Endothelial cell of umbilical vein (primary cell): ENCODE measurements around the gene CPTP. TPM values are rescaled to one million over a fixed set of nuclear protein-coding genes. Genes with fewer than 3 reads are reported as not detected.

ENCODE experiments used
- BruUV-seq: library from RNA; stranded (reverse); fragments of 400-500 nt; replicated peaks from 2 replicates; lab custom pipeline; 2021; lab: Mats Ljungman, UMichigan
- CTCF ChIA-PET: fragments of 300-600, 350-600 bp; sonication (Branson Sonifier 250); formaldehyde crosslinking; loops from one replicate; lab custom pipeline; 2021; ENCODE audit warnings: antibody characterized with exemption, inconsistent platforms; lab: Charles Lee
- POLR2A ChIA-PET: fragments of 300-600, 350-600 bp; sonication (Branson Sonifier 250); formaldehyde crosslinking; loops from one replicate; lab custom pipeline; 2021; ENCODE audit warnings: antibody characterized with exemption, inconsistent platforms; lab: Charles Lee
- DNase-seq: peaks from one replicate; pipeline ENCODE4 v3.0.0-alpha.2; 2011; ENCODE audit warnings: low read depth, low spot score
- FAIRE-seq: peaks from 2 replicates; lab custom pipeline; 2011; peaks lifted over from hg19 to GRCh38; lab: Jason Lieb, UNC
- H2AFZ ChIP-seq: 2 replicates; pipeline ENCODE4 v1.6.0; 2012; ENCODE audit warnings: low read depth, low read length, control low read depth, inconsistent platforms
- H3K27ac ChIP-seq: 2 replicates; pipeline ENCODE4 v1.5.1; 2011; ENCODE audit warnings: low read depth, mild to moderate bottlenecking, control low read depth, low read length, moderate library complexity; ENCODE audit not compliant: insufficient read depth
- H3K27me3 ChIP-seq, 2 experiments: 2 replicates each; pipeline versions ENCODE4 v1.6.0 to v1.6.1; 2011; ENCODE audit warnings: low read length in 2 of 2, mixed read lengths in 1 of 2; ENCODE audit not compliant: control insufficient read depth in 2 of 2, insufficient read depth in 2 of 2
- H3K36me3 ChIP-seq, 2 experiments: 2 replicates in 1 of 2; 3 replicates in 1 of 2; pipeline ENCODE4 v1.5.1; 2011; ENCODE audit warnings: low read length in 2 of 2, mild to moderate bottlenecking in 1 of 2, moderate library complexity in 1 of 2; ENCODE audit not compliant: control insufficient read depth in 2 of 2, insufficient read depth in 2 of 2; ENCODE audit errors: extremely low read depth in 1 of 2
- H3K4me1 ChIP-seq: 3 replicates; pipeline ENCODE4 v1.5.1; 2011; ENCODE audit warnings: mild to moderate bottlenecking, low read length; ENCODE audit not compliant: control insufficient read depth, insufficient read depth; ENCODE audit errors: extremely low read depth
- H3K4me2 ChIP-seq: 2 replicates; pipeline ENCODE4 v1.6.1; 2011; ENCODE audit warnings: low read length, control low read depth, mixed read lengths; ENCODE audit not compliant: insufficient read depth
- H3K4me3 ChIP-seq, 3 experiments: fragments of 200-600 bp in 1 of 3; sonication (generic), shearing (Covaris generic) in 1 of 3; replicated peaks in 1 of 3; 2 replicates each; pipeline ENCODE4 v1.5.1; 2011 to 2016; ENCODE audit warnings: control low read depth in 3 of 3, low read length in 3 of 3, mild to moderate bottlenecking in 2 of 3, inconsistent platforms in 1 of 3, low read depth in 1 of 3, moderate library complexity in 1 of 3; ENCODE audit not compliant: insufficient read depth in 1 of 3
- H3K79me2 ChIP-seq: 2 replicates; pipeline ENCODE4 v1.6.0; 2012; ENCODE audit warnings: low read length, inconsistent platforms; ENCODE audit not compliant: control insufficient read depth, insufficient read depth
- H3K9ac ChIP-seq: replicated peaks from 2 replicates; pipeline ENCODE3; 2011; ENCODE audit warnings: low read length, control low read depth; ENCODE audit not compliant: insufficient read depth; ENCODE audit errors: extremely low read depth
- H3K9me1 ChIP-seq: replicated peaks from 3 replicates; pipeline ENCODE4 v1.6.0; 2011; ENCODE audit warnings: mild to moderate bottlenecking, low read length; ENCODE audit not compliant: control insufficient read depth, insufficient read depth; ENCODE audit errors: extremely low read depth
- H3K9me3 ChIP-seq: replicated peaks from 2 replicates; pipeline ENCODE4 v1.5.1; 2012; ENCODE audit warnings: low read length, inconsistent platforms; ENCODE audit not compliant: control insufficient read depth, insufficient read depth
- H4K20me1 ChIP-seq: replicated peaks from 2 replicates; pipeline ENCODE3; 2011; ENCODE audit warnings: mild to moderate bottlenecking, low read length; ENCODE audit not compliant: control insufficient read depth, insufficient read depth; ENCODE audit errors: extremely low read depth
- EZH2 ChIP-seq: IDR thresholded peaks from 2 replicates; pipeline ENCODE4 v1.6.1; 2012; ENCODE audit warnings: borderline replicate concordance, low read depth, mild to moderate bottlenecking, moderate library complexity, low read length, inconsistent platforms; ENCODE audit not compliant: severe bottlenecking
- FOS ChIP-seq: IDR thresholded peaks from 2 replicates; pipeline ENCODE4 v1.6.1; 2011; ENCODE audit warnings: mild to moderate bottlenecking, low read length, moderate library complexity, borderline replicate concordance; ENCODE audit not compliant: insufficient read depth
- GATA2 ChIP-seq: IDR thresholded peaks from 2 replicates; pipeline ENCODE4 v1.7.0; 2011; ENCODE audit warnings: low read depth, mild to moderate bottlenecking, moderate library complexity, mixed read lengths, low read length; ENCODE audit not compliant: insufficient read length, insufficient read depth
- JUN ChIP-seq: IDR thresholded peaks from 2 replicates; pipeline ENCODE4 v1.6.1; 2011; ENCODE audit warnings: borderline replicate concordance, low read depth; ENCODE audit not compliant: insufficient read length, insufficient read depth
- MYC ChIP-seq: IDR thresholded peaks from one replicate; pipeline ENCODE4 v1.6.1; 2011; ENCODE audit warnings: mild to moderate bottlenecking, low read depth, low read length
- POLR2A ChIP-seq: IDR thresholded peaks from 2 replicates; pipeline ENCODE4 v1.6.1; 2012; ENCODE audit warnings: low read depth, mild to moderate bottlenecking, control low read depth, low read length
- POLR2AphosphoS5 ChIP-seq: IDR thresholded peaks from 2 replicates; pipeline ENCODE4 v1.6.1; 2012; ENCODE audit warnings: low read depth, mild to moderate bottlenecking, control low read depth, low read length, moderate library complexity; ENCODE audit not compliant: insufficient read depth
- dilution Hi-C: fragments of 300-500 bp; cut with MboI; formaldehyde crosslinking; loops from one replicate; pipeline ENCODE4 v1.15.0; 2019; ENCODE audit warnings: low sequenced_read_pairs; ENCODE audit not compliant: extremely low pct_ligation_motif_present
- intact Hi-C: fragments of 100-400 bp; cut with micrococcal nuclease; formaldehyde crosslinking; loops from one replicate; pipeline ENCODE4 v1.10.0; 2022
- polyA plus RNA-seq, 4 experiments: library from polyadenylated mRNA; depleted of rRNA in 3 of 4; stranded (reverse) in 3 of 4; unstranded in 1 of 4; fragments of >200 nt; gene quantifications; 2 replicates each; pipeline versions ENCODE4 v1.2.1 to v1.2.3, GENCODE V29; 2011 to 2012; ENCODE audit warnings: missing spikeins in 1 of 4
- total RNA-seq: library from RNA; stranded (reverse); gene quantifications from 2 replicates; pipeline ENCODE4 v1.2.3, GENCODE V29; 2021
- TF ChIP-seq, protein P1 (sequence below): IDR thresholded peaks from 2 replicates; pipeline ENCODE4 v1.6.1; 2011; ENCODE audit not compliant: insufficient read depth, insufficient read length
- TF ChIP-seq, protein P2 (sequence below), 2 donors: IDR thresholded peaks; 1 replicate in 1 of 2; 2 replicates in 1 of 2; pipeline ENCODE4 v1.5.1; 2011; ENCODE audit warnings: low read length in 2 of 2, mild to moderate bottlenecking in 2 of 2, moderate library complexity in 2 of 2, control low read depth in 1 of 2, inconsistent platforms in 1 of 2, low read depth in 1 of 2; ENCODE audit not compliant: insufficient read depth in 1 of 2; ENCODE audit errors: extremely low read depth in 1 of 2

The CPTP gene
- total and polyA plus RNA-seq, 2 donors (not counting 3 experiments of a cell fraction or from before 2014, with no cell fraction given), result 20.9 to 29.5 TPM

DNA sequence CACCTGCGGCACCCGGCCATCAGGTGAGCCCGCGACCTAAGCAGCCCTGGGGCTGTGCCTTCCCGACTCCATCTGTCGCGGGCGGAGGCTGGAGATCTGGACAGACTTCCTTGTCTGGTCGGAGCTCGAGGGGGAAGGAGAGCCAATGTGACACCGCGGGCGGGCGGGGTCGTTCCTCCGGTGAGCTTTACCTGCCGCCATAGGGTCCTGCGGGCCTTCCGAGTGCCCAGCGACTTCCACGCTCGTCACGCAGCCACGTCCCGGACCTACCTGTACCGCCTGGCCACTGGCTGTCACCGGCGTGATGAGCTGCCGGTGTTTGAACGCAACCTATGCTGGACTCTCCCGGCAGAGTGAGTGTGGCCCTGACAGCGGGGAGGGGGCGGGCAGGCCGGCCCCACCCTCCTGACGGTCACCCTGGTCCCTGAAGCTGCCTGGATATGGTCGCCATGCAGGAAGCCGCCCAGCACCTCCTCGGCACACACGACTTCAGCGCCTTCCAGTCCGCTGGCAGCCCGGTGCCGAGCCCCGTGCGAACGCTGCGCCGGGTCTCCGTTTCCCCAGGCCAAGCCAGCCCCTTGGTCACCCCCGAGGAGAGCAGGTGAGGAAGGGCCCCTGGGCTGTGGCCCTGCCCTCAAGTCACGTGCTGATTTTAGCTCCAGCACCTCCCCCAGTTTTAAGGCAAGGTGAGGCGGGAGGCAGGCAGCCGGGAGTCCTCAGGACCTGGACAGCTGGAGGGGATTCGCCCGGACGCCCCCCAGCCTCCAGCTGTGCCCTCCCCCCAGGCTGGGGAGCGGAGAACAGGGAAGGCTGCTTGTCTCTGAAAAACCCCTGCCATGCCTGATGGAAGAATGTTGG lies 15.1 kb upstream of the CPTP start:
- TF ChIP-seq, protein P1, sequence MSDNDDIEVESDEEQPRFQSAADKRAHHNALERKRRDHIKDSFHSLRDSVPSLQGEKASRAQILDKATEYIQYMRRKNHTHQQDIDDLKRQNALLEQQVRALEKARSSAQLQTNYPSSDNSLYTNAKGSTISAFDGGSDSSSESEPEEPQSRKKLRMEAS, result no peak
- TF ChIP-seq JUN (no peak), POLR2AphosphoS5 (no peak), EZH2 (no peak), FOS (no peak), POLR2A (no peak), GATA2 (no peak), MYC (no peak)
- TF ChIP-seq, protein P2, sequence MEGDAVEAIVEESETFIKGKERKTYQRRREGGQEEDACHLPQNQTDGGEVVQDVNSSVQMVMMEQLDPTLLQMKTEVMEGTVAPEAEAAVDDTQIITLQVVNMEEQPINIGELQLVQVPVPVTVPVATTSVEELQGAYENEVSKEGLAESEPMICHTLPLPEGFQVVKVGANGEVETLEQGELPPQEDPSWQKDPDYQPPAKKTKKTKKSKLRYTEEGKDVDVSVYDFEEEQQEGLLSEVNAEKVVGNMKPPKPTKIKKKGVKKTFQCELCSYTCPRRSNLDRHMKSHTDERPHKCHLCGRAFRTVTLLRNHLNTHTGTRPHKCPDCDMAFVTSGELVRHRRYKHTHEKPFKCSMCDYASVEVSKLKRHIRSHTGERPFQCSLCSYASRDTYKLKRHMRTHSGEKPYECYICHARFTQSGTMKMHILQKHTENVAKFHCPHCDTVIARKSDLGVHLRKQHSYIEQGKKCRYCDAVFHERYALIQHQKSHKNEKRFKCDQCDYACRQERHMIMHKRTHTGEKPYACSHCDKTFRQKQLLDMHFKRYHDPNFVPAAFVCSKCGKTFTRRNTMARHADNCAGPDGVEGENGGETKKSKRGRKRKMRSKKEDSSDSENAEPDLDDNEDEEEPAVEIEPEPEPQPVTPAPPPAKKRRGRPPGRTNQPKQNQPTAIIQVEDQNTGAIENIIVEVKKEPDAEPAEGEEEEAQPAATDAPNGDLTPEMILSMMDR (IDR thresholded peaks at IDR 0.05; ENCODE audit: extremely low read depth in 1 of 2, insufficient read depth in 1 of 2, low read depth in 1 of 2, low read length in 2 of 2), result no peak
- H3K4me1 ChIP-seq, result peaks cover 15% of the 10 kb centered on the region
- peak overlapping the region; percentile 59 for H2AFZ ChIP-seq
- DNase-seq (peak; percentile 17), FAIRE-seq (no peak)
- BruUV-seq, result no TSS peak
- H3K27ac ChIP-seq, result no peak overlapping the region
- peak overlapping the region; percentile 56 to 94 (median 64) for H3K4me3 ChIP-seq
- H3K27me3 ChIP-seq, result no peaks in the 10 kb centered on the region
- POLR2A ChIA-PET, result no interaction called here
- CTCF ChIA-PET, result interaction anchor here (0.8 to 1.5 kb wide), 3 partner anchors 63 to 196 kb away, joined by 3 to 9 read pairs (median 3); no protein-coding TSS in a partner anchor
- H3K9me1 ChIP-seq, result no peaks in the 10 kb centered on the region
- H3K36me3 ChIP-seq, result peaks cover 0 to 35% of the 10 kb centered on the region in 2 experiments
- peak overlapping the region; percentile 73 for H3K9ac ChIP-seq
- dilution Hi-C loops, result no loop called here
- no peaks in the 10 kb centered on the region for H4K20me1 ChIP-seq
- H3K4me2 ChIP-seq, result peak overlapping the region; percentile 45
- no peaks in the 10 kb centered on the region for H3K9me3 ChIP-seq
- no peaks in the 10 kb centered on the region for H3K79me2 ChIP-seq
- intact Hi-C loops, result loop anchor here (1.0 to 5.0 kb wide), 4 partner anchors 15 to 187 kb away; partner anchors contain the start of genes CPTP, DVL1, INTS11 and UBE2J2
